ENCODE data around the gene ALKBH7. TPM values are rescaled to one million over a fixed set of nuclear protein-coding genes. Genes with fewer than 3 reads are reported as not detected.

ALKBH7 gene
- total and polyA plus RNA-seq, 2 of the 13 experiments (the other 11 are each of a cell fraction or from before 2014, with no cell fraction given): 29.6 to 45.9 TPM

GRCh38 chr19:6334490-6335285 lies 37.9 kb upstream of the ALKBH7 start:
- CTCF ChIA-PET (ENCODE audit: low intra/inter-chr PET ratio, low total read pairs): no interaction called here
- no TSS peak for BruUV-seq (replicated peaks)
- Histone ChIP-seq H3K9me3 (ENCODE audit: low read length) (no peaks in the 10 kb centered on the region), H3K4me1 (ENCODE audit: insufficient read depth, low read length) (no peaks in the 10 kb centered on the region), H3K36me3 (replicated peaks in 1 of 2; ENCODE audit: control insufficient read depth in 1 of 2, insufficient read depth in 2 of 2, low read length in 2 of 2) (no peaks in the 10 kb centered on the region), H4K20me1 (ENCODE audit: insufficient read depth, low read length) (no peaks in the 10 kb centered on the region), H3K27me3 (ENCODE audit: control insufficient read depth in 1 of 2, insufficient read depth in 2 of 2, low read length in 2 of 2) (peaks cover 0 to 13% of the 10 kb centered on the region in 2 experiments; a peak in 2 of 5 replicates), H3K4me2 (ENCODE audit: low read depth, low read length) (no peak overlapping the region), H2AFZ (ENCODE audit: low read length) (no peak overlapping the region), H3K79me2 (ENCODE audit: insufficient read depth, low read length) (no peaks in the 10 kb centered on the region), H3K27ac (ENCODE audit: extremely low read length, insufficient read depth, low read length) (no peak overlapping the region), H3K9ac (ENCODE audit: insufficient read depth, low read depth, low read length) (no peak overlapping the region), H3K4me3 (replicated peaks in 1 of 3; ENCODE audit: insufficient read depth in 1 of 3, low read depth in 2 of 3, low read length in 3 of 3) (no peak overlapping the region)
- 36% methylated on average over 6 of the region's 6 CpGs for WGBS (ENCODE audit: low lambda C conversion rate)
- ATAC-seq (no peak), FAIRE-seq (no peak), DNase-seq (ENCODE audit: low spot score) (no peak)
- in situ Hi-C loops (cut with HindIII; ENCODE audit: extremely low pct_ligation_motif_present, low pct_unique_long_range_greater_than_20kb) (no loop called here), intact Hi-C loops (cut with micrococcal nuclease; ENCODE audit: unreplicated experiment) (no loop called here)
- no peak for TF ChIP-seq RBM39 (IDR thresholded peaks at IDR 0.05; ENCODE audit: low read depth, low read length, poor library complexity, severe bottlenecking)
- peak; percentile 96 for TF ChIP-seq ZNF768 (CRISPR knock-in tag; IDR thresholded peaks at IDR 0.05)
- no peak for TF ChIP-seq SUZ12 (IDR thresholded peaks at IDR 0.05; ENCODE audit: low read depth, low read length)
- no peak for TF ChIP-seq NFIC (IDR thresholded peaks at IDR 0.05; ENCODE audit: low read length)
- no peak for TF ChIP-seq MTF1 (CRISPR knock-in tag; IDR thresholded peaks at IDR 0.05)
- TF ChIP-seq TCF7 (IDR thresholded peaks at IDR 0.05; ENCODE audit: low read depth): no peak
- no peak for TF ChIP-seq LRRFIP1 (CRISPR knock-in tag; conservative IDR thresholded peaks at IDR 0.05)
- TF ChIP-seq SP140L (CRISPR knock-in tag; IDR thresholded peaks at IDR 0.05; ENCODE audit: borderline replicate concordance): no peak
- TF ChIP-seq RFXAP (CRISPR knock-in tag; IDR thresholded peaks at IDR 0.05; ENCODE audit: borderline replicate concordance): no peak
- no peak for TF ChIP-seq CHD2 (IDR thresholded peaks at IDR 0.05; ENCODE audit: low read depth, low read length)
- TF ChIP-seq ZMYM3 (CRISPR knock-in tag; IDR thresholded peaks at IDR 0.05): 0 out of 2 replicates have a peak, but pooled peaks have one; percentile 41
- POLR2A ChIA-PET: no interaction called here
